ENCODE measurements around the gene RCBTB1.

The RCBTB1 gene

DNA sequence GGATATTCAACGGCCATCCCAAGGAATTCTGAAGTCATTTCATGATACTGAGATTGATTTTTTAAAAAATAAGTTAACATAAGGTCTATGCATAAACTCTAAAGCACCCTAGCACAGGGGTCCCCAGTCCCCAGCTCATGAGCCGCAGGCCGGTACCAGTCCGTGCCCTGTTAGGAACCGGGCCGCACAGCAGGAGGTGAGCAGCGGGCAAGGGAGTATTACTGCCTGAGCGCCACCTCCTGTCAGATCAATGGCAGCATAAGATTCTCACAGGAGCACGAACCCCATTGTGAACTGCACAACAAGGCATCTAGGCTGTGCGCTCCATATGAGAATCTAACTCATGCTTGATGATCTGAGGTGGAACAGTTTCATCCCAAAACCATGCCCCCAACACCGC lies 31.0 kb downstream of the RCBTB1 start:
- no peaks in the 10 kb centered on the region for H3K4me1 ChIP-seq (ENCODE audit: control insufficient read depth, insufficient read depth, low read length)
- no peak overlapping the region for H3K27ac ChIP-seq (ENCODE audit: extremely low read depth, low read depth, low read length)
- peaks cover 6 to 55% of the 10 kb centered on the region in 2 experiments for H3K36me3 ChIP-seq (ENCODE audit: control insufficient read depth in 2 of 2, insufficient read depth in 1 of 2, low read length in 2 of 2)
- H3K4me3 ChIP-seq (ENCODE audit: low read depth, low read length) = no peak overlapping the region
- H3K9me3 ChIP-seq (ENCODE audit: control insufficient read depth, insufficient read depth, low read depth, low read length) = no peaks in the 10 kb centered on the region
- TF ChIP-seq, protein P1, sequence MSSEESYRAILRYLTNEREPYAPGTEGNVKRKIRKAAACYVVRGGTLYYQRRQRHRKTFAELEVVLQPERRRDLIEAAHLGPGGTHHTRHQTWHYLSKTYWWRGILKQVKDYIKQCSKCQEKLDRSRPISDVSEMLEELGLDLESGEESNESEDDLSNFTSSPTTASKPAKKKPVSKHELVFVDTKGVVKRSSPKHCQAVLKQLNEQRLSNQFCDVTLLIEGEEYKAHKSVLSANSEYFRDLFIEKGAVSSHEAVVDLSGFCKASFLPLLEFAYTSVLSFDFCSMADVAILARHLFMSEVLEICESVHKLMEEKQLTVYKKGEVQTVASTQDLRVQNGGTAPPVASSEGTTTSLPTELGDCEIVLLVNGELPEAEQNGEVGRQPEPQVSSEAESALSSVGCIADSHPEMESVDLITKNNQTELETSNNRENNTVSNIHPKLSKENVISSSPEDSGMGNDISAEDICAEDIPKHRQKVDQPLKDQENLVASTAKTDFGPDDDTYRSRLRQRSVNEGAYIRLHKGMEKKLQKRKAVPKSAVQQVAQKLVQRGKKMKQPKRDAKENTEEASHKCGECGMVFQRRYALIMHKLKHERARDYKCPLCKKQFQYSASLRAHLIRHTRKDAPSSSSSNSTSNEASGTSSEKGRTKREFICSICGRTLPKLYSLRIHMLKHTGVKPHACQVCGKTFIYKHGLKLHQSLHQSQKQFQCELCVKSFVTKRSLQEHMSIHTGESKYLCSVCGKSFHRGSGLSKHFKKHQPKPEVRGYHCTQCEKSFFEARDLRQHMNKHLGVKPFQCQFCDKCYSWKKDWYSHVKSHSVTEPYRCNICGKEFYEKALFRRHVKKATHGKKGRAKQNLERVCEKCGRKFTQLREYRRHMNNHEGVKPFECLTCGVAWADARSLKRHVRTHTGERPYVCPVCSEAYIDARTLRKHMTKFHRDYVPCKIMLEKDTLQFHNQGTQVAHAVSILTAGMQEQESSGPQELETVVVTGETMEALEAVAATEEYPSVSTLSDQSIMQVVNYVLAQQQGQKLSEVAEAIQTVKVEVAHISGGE (tag by site-specific recombination; conservative IDR thresholded peaks at IDR 0.05; ENCODE audit: low read depth) = no peak
- no peak for TF ChIP-seq SP2 (tag by site-specific recombination; IDR thresholded peaks at IDR 0.05)
- no peak for TF ChIP-seq ZBTB7A (tag by site-specific recombination; IDR thresholded peaks at IDR 0.05; ENCODE audit: low read depth)
- no peak for TF ChIP-seq ZNF214 (tag by site-specific recombination; IDR thresholded peaks at IDR 0.05; ENCODE audit: borderline replicate concordance)
- no peak for TF ChIP-seq ZNF341 (tag by site-specific recombination; IDR thresholded peaks at IDR 0.05; ENCODE audit: low read depth)
- TF ChIP-seq KLF10 (tag by site-specific recombination; IDR thresholded peaks at IDR 0.05) = no peak
- ChIA-PET CTCF (no interaction called here), POLR2A (no interaction called here)

DNA sequence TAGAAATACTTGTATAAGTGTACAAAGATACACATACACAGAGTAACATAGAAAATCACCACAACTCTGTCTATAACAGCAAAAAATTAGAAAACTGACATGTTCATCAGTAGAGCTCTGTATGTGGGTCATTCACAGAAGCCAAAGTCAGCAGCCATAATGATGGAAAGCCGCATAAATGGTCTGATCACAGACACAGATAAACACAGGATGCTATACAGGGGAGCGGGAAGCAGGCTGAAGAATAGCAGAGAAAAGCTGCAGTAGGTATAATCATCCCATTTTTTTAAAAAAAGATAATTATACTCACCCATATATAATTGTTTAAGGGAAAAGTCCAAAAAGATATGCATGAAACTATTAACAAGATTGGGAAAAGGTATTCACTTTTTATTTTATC lies 31.5 kb downstream of the RCBTB1 start:
- Histone ChIP-seq H3K4me3 (ENCODE audit: low read depth, low read length) (no peak overlapping the region), H3K36me3 (ENCODE audit: control insufficient read depth in 2 of 2, insufficient read depth in 1 of 2, low read length in 2 of 2) (peaks cover 2 to 52% of the 10 kb centered on the region in 2 experiments), H3K9me3 (ENCODE audit: control insufficient read depth, insufficient read depth, low read depth, low read length) (no peaks in the 10 kb centered on the region), H3K27ac (ENCODE audit: extremely low read depth, low read depth, low read length) (no peak overlapping the region), H3K4me1 (ENCODE audit: control insufficient read depth, insufficient read depth, low read length) (no peaks in the 10 kb centered on the region)
- CTCF ChIA-PET = no interaction called here
- TF ChIP-seq, protein P2, sequence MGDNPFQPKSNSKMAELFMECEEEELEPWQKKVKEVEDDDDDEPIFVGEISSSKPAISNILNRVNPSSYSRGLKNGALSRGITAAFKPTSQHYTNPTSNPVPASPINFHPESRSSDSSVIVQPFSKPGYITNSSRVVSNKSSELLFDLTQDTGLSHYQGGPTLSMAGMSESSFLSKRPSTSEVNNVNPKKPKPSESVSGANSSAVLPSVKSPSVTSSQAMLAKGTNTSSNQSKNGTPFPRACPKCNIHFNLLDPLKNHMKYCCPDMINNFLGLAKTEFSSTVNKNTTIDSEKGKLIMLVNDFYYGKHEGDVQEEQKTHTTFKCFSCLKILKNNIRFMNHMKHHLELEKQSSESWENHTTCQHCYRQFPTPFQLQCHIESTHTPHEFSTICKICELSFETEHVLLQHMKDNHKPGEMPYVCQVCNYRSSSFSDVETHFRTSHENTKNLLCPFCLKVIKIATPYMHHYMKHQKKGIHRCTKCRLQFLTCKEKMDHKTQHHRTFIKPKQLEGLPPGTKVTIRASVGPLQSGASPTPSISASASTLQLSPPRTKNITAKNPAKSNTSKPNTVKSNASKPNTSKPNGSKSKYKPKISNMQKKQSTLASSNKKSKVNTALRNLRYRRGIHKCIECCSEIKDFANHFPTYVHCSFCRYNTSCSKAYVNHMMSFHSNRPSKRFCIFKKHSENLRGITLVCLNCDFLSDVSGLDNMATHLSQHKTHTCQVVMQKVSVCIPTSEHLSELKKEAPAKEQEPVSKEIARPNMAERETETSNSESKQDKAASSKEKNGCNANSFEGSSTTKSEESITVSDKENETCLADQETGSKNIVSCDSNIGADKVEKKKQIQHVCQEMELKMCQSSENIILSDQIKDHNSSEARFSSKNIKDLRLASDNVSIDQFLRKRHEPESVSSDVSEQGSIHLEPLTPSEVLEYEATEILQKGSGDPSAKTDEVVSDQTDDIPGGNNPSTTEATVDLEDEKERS (tag by site-specific recombination; IDR thresholded peaks at IDR 0.05) = no peak
- TF ChIP-seq ZNF37A (tag by site-specific recombination; IDR thresholded peaks at IDR 0.05) = no peak
- TF ChIP-seq ZBTB7A (tag by site-specific recombination; IDR thresholded peaks at IDR 0.05; ENCODE audit: low read depth) = no peak
- TF ChIP-seq ZNF121 (tag by site-specific recombination; IDR thresholded peaks at IDR 0.05) = no peak
- TF ChIP-seq ZNF548 (tag by site-specific recombination; IDR thresholded peaks at IDR 0.05) = no peak
- TF ChIP-seq, protein P3, sequence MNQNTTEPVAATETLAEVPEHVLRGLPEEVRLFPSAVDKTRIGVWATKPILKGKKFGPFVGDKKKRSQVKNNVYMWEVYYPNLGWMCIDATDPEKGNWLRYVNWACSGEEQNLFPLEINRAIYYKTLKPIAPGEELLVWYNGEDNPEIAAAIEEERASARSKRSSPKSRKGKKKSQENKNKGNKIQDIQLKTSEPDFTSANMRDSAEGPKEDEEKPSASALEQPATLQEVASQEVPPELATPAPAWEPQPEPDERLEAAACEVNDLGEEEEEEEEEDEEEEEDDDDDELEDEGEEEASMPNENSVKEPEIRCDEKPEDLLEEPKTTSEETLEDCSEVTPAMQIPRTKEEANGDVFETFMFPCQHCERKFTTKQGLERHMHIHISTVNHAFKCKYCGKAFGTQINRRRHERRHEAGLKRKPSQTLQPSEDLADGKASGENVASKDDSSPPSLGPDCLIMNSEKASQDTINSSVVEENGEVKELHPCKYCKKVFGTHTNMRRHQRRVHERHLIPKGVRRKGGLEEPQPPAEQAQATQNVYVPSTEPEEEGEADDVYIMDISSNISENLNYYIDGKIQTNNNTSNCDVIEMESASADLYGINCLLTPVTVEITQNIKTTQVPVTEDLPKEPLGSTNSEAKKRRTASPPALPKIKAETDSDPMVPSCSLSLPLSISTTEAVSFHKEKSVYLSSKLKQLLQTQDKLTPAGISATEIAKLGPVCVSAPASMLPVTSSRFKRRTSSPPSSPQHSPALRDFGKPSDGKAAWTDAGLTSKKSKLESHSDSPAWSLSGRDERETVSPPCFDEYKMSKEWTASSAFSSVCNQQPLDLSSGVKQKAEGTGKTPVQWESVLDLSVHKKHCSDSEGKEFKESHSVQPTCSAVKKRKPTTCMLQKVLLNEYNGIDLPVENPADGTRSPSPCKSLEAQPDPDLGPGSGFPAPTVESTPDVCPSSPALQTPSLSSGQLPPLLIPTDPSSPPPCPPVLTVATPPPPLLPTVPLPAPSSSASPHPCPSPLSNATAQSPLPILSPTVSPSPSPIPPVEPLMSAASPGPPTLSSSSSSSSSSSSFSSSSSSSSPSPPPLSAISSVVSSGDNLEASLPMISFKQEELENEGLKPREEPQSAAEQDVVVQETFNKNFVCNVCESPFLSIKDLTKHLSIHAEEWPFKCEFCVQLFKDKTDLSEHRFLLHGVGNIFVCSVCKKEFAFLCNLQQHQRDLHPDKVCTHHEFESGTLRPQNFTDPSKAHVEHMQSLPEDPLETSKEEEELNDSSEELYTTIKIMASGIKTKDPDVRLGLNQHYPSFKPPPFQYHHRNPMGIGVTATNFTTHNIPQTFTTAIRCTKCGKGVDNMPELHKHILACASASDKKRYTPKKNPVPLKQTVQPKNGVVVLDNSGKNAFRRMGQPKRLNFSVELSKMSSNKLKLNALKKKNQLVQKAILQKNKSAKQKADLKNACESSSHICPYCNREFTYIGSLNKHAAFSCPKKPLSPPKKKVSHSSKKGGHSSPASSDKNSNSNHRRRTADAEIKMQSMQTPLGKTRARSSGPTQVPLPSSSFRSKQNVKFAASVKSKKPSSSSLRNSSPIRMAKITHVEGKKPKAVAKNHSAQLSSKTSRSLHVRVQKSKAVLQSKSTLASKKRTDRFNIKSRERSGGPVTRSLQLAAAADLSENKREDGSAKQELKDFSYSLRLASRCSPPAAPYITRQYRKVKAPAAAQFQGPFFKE (tag by site-specific recombination; IDR thresholded peaks at IDR 0.05; ENCODE audit: borderline replicate concordance) = no peak
- no peak for TF ChIP-seq ZNF558 (tag by site-specific recombination; IDR thresholded peaks at IDR 0.05)
- TF ChIP-seq ZNF747 (tag by site-specific recombination; IDR thresholded peaks at IDR 0.05) = no peak
- TF ChIP-seq BCL11A (tag by site-specific recombination; IDR thresholded peaks at IDR 0.05; ENCODE audit: low read depth) = no peak
- TF ChIP-seq ZNF777 (tag by site-specific recombination; IDR thresholded peaks at IDR 0.05; ENCODE audit: borderline replicate concordance) = no peak
- no peak for TF ChIP-seq ZXDB (tag by site-specific recombination; IDR thresholded peaks at IDR 0.05)
- no peak for TF ChIP-seq ZNF24 (tag by site-specific recombination; IDR thresholded peaks at IDR 0.05)
- no peak for TF ChIP-seq ZNF585B (tag by site-specific recombination; IDR thresholded peaks at IDR 0.05)
- TF ChIP-seq ZBTB21 (tag by site-specific recombination; IDR thresholded peaks at IDR 0.05) = no peak
- TF ChIP-seq KLF10 (tag by site-specific recombination; IDR thresholded peaks at IDR 0.05) = no peak
- TF ChIP-seq FEZF1 (tag by site-specific recombination; IDR thresholded peaks at IDR 0.05) = no peak
- POLR2A ChIA-PET = no interaction called here

Measured in HEK293 (cell line).